HG03432 (cell line): ENCODE results near the gene TSPAN31.
A peak's percentile ranks its signal among the peaks of the same experiment; 100 is the strongest.

ENCODE experiments used
- ATAC-seq: cut with Tn5 transposase; IDR thresholded peaks from one replicate; pipeline ENCODE4 v1.9.1; 2021; ENCODE audit warnings: mild to moderate bottlenecking, moderate library complexity; ENCODE audit not compliant: unreplicated experiment

The TSPAN31 gene

DNA sequence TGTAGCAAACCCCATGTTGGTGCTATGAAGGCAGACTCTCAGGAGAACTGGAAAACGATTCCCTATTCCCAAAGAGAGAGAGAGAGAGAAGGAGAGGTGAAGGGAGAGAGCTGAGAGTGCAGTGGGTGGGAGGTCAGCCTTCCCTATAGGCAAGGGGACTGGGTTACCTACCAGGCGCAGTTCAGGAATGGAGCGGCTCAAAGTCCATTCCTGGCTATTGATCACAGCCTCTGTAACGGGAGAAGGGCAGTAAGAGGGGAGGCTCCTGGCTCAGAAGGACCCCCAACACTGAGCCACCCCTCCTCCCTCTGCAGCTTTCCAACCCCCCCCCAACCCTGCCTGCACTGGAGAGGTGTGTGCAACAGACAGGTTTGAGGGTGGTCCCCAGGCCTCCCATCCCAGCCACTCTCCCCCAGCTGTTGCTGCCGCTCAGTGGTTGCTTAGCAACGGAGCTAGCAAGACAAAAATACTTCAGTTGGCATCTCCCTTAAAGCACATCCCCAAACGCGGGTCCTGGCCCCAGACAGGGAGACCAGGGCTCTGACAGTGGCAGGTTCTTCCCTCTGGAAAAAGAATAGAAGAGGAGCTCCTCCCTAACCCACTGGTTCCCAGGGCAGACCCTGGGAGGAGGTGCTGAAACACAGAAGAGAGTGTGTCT, 9.5 kb upstream of the TSPAN31 start:
- no peak for ATAC-seq

DNA sequence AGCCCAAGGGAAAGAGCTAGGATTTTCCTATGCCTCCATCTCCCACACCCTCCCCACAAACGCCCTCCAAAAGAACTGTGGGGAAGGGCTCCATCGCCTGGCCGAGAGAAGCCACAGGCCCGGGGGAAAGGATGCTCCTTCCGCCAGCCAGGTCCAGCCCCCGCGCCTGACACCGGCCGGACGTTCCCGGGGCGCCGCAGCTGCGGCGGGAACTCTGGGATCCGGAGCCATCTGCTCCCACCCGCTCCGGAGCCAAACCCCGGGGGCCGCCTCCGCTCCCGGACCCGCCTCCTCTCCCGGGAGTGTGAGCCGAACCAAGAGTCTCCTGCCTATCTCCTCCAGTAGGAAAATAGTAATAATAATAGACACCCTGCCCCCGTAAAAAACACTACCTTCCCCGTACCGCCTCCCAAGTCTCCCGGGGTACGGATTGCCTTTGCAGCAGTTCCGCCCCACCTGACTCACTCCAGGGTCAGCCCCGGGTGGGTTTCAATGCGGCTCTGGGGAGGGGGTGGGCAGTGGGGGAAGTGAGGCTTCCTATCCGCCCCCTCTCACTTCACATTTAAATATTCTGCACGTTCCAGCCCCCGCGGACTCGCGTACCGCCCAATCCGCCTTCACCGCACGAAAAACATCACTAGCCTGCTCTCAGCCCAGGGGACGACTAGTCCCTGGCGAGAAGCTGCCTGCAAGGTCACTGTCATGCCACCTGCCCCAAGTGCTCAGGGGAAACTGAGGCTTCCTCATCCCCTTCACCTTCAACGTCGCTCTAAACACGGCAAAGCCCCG, 8.7 kb upstream of the TSPAN31 start:
- ATAC-seq: no peak

DNA sequence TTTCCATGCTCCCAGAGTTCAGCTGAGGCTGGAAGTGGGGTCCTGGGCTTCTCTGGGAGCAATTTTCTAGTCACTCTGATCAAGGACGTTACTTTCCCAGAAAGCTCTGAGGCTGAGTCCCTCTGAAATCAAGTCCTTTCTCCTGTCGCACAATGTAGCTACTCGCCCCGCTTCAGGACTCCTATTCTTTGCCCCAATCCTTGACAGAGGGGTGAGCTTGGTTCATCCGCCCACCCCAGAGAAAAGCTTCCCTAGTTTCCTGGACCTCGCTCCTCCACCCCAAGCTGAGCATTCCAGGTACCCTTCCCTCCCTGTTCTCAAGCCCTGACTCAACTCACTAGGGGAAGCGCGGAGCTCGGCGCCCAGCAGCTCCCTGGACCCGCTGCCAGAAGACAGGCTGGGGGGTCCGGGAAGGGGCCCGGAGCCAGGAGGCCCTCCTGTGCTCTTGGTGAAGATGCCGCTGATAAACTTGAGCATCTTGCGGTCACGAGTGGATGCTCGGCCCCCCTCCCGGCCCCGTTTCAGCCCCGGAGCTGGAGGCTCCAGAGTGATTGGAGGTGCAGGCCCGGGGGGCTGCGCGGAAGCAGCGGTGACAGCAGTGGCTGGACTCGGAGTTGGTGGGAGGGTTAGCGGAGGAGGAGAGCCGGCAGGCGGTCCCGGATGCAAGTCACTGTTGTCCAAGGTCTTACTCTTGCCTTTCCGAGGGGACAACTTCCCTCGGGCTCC, 7.9 kb upstream of the TSPAN31 start:
- no peak for ATAC-seq

DNA sequence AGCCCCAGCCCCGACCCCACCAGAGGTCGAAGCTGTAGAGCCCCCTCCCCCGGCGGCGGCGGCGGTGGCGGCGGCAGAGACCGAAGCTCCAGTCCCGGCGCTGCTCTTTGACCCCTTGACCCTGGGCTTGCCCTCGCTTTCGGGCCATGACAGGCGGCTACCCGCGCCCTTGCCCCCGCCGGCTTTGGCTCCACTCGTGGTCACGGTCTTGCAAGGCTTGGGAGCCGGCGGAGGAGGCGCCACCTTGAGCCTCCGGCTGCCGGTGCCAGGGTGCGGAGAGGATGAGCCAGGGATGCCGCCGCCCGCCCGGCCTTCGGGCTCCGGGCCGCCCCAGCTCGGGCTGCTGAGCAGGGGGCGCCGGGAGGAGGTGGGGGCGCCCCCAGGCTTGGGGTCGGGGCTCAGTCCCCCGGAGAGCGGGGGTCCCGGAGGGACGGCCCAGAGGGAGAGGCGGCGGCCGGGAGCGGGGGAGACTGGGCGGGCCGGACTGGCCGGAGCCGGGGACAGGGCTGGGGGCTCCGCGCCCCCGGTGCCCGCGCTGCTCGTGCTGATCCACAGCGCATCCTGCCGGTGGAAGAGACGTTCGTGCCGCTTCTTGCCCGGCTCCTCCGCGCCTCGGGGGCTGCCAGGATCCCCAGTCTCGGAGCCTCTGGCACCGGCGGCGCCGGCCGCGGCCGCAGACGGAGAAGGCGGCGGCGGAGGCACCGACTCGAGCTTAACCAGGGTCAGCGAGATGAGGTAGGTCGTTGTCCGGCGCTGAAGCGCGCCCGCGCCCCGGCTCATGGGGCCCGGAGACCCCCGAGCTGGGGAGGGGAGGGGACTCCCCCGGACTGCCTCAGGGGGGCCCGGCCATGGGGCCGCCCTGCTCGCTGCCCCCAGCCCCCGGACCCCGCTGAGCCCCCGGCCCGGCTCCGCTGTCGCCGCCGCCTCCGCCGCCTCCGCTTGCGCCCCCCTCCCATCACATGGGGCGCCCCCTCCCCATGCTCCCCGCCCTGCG, 7.1 kb upstream of the TSPAN31 start:
- ATAC-seq: no peak

DNA sequence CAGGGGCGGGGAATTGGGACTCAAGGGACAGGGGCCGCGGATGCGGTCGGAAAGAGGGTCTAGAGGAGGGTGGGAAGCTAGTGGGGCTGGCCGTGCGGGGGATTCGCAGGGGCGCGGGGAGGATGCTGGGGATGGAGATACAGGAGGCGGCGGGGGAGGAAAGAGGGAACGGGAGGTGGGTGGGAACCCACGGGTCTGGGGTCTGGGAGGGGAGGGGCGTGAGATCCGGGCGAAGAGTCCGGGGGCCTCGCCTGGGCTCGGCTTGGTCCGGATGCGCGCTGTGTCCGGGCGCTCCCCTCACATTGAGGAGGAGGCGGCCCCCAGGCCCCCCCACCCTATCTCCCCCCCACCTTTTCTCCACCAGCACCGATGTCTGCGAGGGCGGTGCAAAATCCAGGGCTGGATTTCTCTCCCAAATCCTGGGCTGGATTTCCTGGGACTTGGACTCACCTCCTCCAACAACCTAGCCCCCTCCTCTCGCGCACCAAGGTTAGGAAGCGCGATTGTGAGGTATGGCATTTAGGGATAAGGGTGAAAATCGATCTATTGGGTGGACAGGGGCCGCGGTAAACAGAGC, 6.1 kb upstream of the TSPAN31 start, which contains the start of gene AGAP2:
Gene AGAP2, minus strand, starts transcription at position 82 of the 577 bp plus-strand sequence. CDS start 496 bp downstream, outside the sequence.
- ATAC-seq: no peak

DNA sequence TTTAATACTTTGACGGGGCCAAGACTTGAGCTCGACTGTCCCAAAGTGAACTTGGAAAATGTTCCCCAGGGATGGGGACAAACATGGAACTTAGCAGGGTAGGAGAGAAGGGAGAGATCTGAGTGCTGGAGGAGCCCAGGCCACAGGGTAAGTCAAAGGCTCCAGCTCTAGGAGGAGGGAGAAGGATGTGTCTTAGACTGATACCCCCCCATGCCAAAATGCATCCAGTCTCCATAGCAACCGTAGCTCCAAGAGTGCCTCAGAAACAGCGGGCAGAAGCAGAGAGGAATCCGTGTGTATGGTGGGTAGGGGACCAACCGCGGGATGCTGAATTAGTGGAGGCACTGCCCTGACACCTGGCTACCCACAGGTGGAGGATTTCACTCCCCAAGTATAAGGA, 5.5 kb upstream of the TSPAN31 start:
- no peak for ATAC-seq

DNA sequence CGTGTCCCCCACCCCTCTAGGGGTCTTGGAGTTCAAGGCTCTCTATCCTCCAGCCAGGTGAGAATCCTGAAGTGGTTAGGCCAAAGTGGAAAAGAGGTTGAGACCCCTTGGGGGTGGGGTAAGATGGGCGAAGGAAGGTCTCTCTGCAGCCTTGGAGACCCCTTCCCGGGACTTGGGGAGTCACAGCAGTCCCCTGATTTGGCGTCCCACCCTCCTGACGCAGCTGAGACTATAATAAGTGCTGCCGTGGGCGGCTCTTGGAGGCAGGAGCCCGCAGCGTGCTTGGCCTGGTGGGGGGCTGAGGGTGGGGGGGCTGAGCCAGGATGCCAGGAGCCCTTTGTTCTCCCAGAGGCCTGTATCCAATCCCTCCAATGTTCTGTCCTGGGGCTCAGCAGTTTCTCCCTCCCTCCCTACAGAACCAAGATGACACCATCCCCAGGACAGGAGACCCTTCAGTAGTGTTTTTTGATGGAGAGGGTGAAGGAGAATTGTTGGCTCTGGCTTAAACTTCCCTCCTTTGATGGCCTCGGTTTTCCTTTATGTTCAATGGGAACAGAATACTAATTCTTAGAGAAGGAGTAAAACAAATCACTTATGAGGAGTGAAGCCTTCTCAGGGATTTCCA, 4.8 kb upstream of the TSPAN31 start:
- ATAC-seq: no peak

DNA sequence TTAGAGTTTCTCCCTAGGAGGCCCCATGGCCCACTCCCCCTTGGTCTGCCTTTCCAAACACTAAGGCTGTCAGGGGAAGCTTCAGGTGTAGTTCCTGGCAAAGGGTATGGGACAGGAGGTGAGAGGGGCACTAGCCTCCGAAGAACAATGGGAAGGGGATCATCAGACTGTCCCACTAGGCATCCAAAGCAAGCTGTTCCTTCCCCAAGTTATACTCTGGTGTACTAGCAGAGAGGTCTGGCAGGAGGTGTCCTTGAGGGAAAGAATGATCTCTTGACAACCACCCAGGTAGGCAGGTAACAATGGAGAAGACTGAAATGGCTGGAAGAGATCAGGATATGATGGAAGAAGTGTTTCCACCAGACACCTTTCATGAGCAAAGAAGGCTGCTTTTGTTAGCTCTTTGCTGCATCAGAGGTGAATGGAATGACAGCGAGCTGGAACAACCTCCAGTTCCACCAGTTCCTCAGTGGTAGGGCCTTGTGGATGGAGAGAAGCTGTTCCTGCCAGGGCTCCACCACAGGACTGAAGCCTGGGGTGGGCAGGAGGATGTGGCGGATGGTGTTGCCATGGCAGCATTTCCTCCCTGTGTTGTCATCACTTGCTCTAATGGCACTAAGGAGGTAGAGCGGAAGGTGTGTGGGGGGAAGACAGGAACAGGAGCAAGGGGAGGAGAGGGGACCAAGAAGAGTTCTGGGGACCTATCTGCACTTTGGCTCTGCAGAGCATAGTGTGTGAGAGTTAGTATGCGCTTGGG, 4.0 kb upstream of the TSPAN31 start:
- ATAC-seq: peak; percentile 52

DNA sequence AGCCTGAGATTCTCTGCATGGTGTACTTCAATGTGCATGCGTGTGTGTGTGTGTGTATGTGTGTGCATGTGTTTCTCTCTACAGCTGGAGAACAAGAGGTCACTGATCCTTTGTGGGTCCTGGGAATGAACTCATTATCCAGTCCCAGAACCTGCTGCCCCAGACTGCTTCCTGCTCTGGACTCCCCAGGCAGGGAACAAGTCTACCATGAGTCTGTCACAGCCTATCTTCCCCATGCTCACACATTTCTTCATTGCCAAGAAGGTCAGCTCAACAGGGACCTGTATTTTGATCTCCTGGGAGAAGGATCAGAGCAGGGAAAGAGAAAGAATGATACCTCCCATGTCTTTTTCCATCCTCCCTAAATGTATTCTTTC, 3.4 kb upstream of the TSPAN31 start:
- no peak for ATAC-seq

DNA sequence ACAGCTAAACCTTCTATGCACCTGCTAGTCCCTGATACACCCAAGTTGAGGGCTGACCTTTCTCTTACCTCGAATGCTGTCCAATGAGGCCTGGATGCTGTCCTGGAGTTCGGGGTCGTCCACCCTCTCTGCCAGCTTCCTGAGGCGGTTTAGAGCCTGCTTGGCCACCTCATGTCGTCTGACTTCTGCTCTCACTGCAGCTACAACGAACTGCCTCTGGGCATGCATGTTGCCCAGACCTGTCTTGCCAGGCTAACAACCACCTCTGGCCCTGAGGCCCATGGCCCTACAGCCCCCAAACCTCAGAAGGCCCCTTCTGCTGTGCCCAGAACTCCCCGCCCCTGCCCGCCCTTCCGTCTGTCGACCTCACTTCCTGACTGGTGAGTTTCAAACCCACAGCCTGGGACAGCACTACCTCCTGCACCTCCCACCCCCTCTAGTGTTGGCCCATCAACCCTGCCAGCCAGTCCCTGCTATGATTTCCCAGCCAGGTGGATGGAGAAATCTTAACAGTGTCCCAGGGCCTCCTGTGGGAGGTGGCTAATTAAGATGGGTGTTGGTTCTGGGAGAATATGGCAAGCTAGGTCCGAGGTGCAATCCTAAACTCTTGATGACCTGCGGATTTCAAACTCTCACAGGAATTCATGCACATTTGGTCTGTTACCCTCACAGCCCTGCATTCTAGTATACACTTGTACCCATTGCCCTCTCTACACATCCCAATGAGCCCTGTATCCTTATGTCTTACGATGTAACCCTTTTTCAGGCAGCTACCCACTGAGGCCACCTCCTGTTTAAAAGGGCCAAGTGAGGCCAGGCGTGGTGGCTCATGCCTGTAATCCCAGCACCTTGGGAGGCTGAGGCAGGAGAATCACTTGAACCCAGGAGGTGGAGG, 2.7 kb upstream of the TSPAN31 start:
- ATAC-seq: peak; percentile 60

DNA sequence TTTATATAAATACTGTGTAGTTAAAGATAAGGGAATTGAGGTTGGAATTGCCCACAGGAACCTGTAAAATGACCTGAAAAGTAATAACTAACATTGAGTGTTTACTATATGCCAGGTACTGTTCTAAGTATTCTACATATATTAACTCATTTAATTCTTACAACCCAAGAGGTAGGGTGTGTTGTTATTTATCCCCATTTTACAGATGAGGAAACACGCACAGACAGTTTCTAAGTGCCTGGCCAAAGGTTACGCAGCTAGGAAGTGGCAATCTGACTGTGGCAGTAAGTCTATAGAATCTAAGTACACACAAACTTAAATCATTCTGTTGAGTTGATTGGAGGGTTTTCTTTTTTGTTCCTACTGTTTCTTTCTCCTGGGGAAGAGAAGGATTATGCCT, 1.1 kb upstream of the TSPAN31 start:
- no peak for ATAC-seq

DNA sequence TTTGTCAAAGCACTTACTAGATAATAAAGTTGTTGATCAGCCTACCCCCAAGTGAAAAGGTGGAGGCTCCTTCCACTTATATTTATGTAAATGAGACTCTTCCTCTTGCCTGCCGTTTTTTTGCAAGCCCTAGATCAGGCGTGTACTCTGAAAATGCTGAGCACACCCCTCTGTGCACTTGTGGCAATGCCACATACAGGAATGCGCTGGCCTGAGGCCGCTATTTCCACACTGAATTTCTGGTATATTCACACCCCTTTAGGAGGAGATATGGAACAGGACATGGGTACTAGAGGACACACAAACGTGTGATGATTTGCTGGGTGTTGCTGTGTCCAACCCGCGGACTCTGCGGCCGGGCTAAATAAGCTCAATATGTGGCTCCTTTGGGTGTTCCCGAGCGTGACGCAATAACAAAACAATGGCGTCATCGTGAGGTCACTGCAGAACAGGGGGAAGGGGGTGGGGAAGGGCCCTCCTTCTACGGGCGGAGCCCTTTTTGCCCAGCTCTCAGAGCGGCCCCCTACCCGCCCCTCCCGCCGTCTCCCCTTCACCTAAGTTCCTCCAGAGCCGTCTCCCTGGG, 554 bp upstream of the TSPAN31 start:
- ATAC-seq: peak; percentile 44

DNA sequence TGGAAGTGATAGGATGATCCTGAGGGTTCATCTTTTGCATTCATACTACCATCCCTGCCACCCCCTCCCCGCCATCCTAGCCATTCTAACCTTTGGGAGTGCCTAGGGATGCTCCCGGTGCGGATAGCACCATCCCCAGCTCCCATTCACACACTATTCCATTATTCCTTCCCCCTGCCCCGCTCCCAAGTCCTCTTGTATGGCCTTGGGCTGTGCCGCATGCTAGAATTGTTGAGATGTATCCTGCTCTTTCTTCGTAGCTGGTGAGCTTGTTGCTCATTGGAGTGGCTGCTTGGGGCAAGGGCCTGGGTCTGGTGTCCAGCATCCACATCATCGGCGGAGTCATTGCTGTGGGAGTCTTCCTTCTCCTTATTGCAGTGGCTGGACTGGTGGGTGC, 644 bp downstream of the TSPAN31 start:
- ATAC-seq: no peak

DNA sequence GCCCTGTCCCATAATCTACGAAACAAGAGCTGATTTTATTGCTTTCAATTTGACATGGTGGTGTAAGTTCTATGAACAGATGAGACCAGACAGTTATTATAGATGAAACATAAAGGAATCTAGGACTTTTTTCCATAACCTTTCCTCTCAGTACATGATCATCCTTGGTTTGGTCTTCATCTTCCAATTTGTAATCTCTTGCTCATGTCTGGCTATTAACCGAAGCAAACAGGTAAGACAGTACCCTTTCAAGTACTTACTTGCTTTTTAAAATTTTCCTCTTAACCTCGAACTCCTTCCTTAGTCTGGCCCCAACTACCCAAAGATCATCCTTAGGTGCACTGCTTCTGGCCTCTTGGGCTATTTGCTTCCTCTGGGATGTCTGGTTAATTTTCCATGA, 1.2 kb downstream of the TSPAN31 start:
- ATAC-seq: no peak

DNA sequence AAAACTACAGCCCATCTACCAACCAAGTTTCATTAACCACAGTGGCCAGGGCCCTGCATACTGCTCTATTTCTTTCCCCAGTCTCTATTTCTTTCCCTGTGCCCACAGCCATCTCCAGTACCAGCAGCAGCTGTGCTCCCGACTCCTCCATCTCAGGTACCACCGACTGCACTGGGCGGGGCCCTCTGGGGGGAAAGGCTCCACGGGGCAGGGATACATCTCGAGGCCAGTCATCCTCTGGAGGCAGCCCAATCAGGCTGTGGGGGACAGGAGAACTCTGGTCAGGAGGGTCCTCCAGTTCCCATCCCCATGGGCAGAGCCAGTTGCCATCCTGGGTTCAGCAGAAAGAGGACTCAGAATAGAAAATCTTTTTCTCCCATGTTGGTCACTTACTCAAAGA, 4.2 kb downstream of the TSPAN31 start:
- no peak for ATAC-seq

DNA sequence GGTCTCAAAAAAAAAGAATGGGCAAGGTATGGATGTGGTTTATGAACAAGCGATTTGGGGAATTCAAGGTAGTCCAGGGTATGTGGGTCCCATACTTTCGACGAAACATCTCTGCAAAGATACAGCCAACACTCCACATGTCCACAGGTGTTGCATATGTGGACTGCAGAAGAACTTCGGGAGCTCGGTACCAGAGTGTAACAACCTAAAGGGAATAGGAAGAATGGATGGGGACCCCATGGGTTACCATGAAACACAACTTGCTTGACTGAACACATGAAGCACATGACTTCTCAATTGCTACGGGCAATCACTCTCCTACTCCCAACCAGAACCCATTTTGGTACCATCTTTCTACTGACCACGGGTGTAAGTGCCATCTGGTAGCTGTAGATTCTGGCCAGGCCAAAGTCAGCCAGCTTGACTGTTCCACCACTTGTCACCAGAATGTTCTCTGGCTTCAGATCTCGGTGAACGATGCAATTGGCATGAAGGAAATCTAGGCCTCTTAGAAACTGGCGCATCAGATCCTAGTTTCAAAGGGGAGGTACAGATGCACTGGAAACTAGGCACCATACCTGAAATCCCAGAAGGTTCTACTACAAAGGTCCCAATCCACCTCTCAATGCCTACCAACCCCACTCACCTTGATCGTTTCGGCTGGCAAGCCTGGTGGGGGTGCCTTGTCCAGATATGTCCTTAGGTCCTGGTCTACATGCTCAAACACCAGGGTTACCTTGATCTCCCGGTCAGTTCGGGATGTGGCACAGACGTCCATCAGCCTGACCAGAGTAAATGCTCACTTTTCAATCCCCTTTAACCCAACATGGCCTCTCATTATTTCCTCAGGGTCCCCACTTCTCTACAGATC, 6.0 kb downstream of the TSPAN31 start:
- no peak for ATAC-seq

DNA sequence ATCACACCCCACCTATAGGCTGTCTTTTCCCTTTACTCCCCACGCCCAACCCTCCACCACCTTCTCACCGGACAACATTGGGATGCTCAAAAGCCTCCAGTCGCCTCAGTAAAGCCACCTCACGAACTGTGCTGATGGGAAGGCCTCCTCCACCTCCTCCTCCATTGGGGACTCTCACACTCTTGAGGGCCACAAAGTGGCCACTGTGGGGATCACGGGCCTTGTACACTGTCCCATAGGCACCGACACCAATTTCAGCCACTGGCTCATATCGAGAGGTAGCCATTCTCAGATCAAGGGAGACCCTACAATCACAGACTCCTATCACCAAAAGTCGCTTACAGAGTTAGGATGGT, 6.6 kb downstream of the TSPAN31 start:
- ATAC-seq: no peak
